Right renal pelvis (tissue), 4 donors: Measurements from ENCODE around the gene FBN1. TPM values are rescaled to one million over a fixed set of nuclear protein-coding genes. Genes with fewer than 3 reads are reported as not detected.
A peak's percentile ranks its signal among the peaks of the same experiment; 100 is the strongest.

Experiments
- DNase-seq, 4 donors: peaks; one replicate each; pipeline ENCODE4 v3.0.0-alpha.2; 2013; ENCODE audit warnings: low read depth in 4 of 4, low spot score in 3 of 4, missing footprints in 1 of 4
- polyA plus RNA-seq, 4 donors: library from polyadenylated mRNA; unstranded; fragments of 120-200 nt; gene quantifications; one replicate each; pipeline ENCODE4 v1.2.1, GENCODE V29; 2013; ENCODE audit not compliant: insufficient read length in 4 of 4

Gene FBN1
- polyA plus RNA-seq, 4 donors, result 94.5 to 113 (median 109) TPM

GRCh38 chr15:48527517-48527916 lies 118.0 kb downstream of the FBN1 start:
- DNase-seq, result no peak

- no peak for DNase-seq
These were observed 122.6 kb downstream of the FBN1 start for GRCh38 chr15:48522911-48523310.

GRCh38 chr15:48522123-48522522 lies 123.4 kb downstream of the FBN1 start:
- DNase-seq, result no peak

GRCh38 chr15:48520376-48521155 lies 124.9 kb downstream of the FBN1 start:
- no peak for DNase-seq

- DNase-seq, result no peak
These were observed 129.4 kb downstream of the FBN1 start for GRCh38 chr15:48516121-48516520.

GRCh38 chr15:48515500-48515899 lies 130.0 kb downstream of the FBN1 start:
- no peak for DNase-seq

GRCh38 chr15:48514103-48514816 lies 131.2 kb downstream of the FBN1 start:
- no peak for DNase-seq

- DNase-seq, result no peak
These were observed 134.5 kb downstream of the FBN1 start for GRCh38 chr15:48510976-48511375.

GRCh38 chr15:48507416-48508065 lies 138.0 kb downstream of the FBN1 start:
- peak in 1 of 4 donors; percentile 18 for DNase-seq

- no peak for DNase-seq
These were observed 140.4 kb downstream of the FBN1 start for GRCh38 chr15:48505067-48505466.

- no peak for DNase-seq
These were observed 144.3 kb downstream of the FBN1 start for GRCh38 chr15:48501208-48501607.

- DNase-seq, result no peak
These were observed 144.9 kb downstream of the FBN1 start for GRCh38 chr15:48500595-48500994.

GRCh38 chr15:48499978-48500377 lies 145.5 kb downstream of the FBN1 start:
- no peak for DNase-seq

- no peak for DNase-seq
These were observed 146.7 kb downstream of the FBN1 start for GRCh38 chr15:48498828-48499227.

GRCh38 chr15:48494631-48495030 lies 150.9 kb downstream of the FBN1 start:
- no peak for DNase-seq

GRCh38 chr15:48493763-48494225 lies 151.7 kb downstream of the FBN1 start:
- no peak for DNase-seq

- DNase-seq, result no peak
These were observed 152.3 kb downstream of the FBN1 start for GRCh38 chr15:48493084-48493762.

- no peak for DNase-seq
These were observed 159.3 kb downstream of the FBN1 start for GRCh38 chr15:48486228-48486627.

GRCh38 chr15:48481802-48482201 lies 163.7 kb downstream of the FBN1 start:
- no peak for DNase-seq

- no peak for DNase-seq
These were observed 165.8 kb downstream of the FBN1 start for GRCh38 chr15:48479751-48480150.

GRCh38 chr15:48478581-48478980 lies 166.9 kb downstream of the FBN1 start:
- no peak for DNase-seq
